Prostate gland (tissue), 2 donors: ENCODE results near the gene RSRC1.

ENCODE experiments used
- POLR2A ChIP-seq: fragments of 450-650 bp; IDR thresholded peaks from one replicate; pipeline ENCODE4 v1.6.1; 2016; ENCODE audit warnings: antibody characterized with exemption, mild to moderate bottlenecking
- POLR2AphosphoS5 ChIP-seq: sonication (generic); formaldehyde crosslinking; IDR thresholded peaks from one replicate; pipeline ENCODE4 v1.6.1; 2017; ENCODE audit warnings: antibody characterized with exemption
- TF ChIP-seq, protein P1 (sequence below), 4 experiments: fragments of 200-600 bp in 2 of 4; fragments of 450-650 bp in 2 of 4; sonication (generic) in 2 of 4; IDR thresholded peaks; 1 replicate in 3 of 4; 2 replicates in 1 of 4; pipeline ENCODE4 v1.5.1; 2016 to 2019; ENCODE audit warnings: antibody characterized with exemption in 4 of 4, mild to moderate bottlenecking in 2 of 4, moderate library complexity in 2 of 4

DNA sequence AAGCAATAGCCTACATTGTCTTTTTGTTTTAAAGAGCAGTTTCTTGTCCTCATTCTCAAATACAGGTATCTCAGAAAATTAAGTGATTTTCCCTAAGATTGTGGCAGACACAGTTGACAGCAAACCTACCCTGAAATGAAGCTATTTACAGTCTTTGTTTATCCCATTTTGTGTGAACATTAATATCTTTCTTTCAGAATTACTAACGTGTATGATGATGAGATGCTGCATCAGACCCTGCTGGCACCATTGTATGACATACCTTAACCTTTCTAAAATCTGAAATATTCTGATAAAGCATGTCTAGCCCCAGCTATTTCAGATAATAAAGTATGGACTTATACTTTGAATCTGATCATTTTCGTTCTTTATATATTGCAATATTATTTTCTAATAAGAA is 185.9 kb downstream of the RSRC1 start:
- TF ChIP-seq, protein P1, sequence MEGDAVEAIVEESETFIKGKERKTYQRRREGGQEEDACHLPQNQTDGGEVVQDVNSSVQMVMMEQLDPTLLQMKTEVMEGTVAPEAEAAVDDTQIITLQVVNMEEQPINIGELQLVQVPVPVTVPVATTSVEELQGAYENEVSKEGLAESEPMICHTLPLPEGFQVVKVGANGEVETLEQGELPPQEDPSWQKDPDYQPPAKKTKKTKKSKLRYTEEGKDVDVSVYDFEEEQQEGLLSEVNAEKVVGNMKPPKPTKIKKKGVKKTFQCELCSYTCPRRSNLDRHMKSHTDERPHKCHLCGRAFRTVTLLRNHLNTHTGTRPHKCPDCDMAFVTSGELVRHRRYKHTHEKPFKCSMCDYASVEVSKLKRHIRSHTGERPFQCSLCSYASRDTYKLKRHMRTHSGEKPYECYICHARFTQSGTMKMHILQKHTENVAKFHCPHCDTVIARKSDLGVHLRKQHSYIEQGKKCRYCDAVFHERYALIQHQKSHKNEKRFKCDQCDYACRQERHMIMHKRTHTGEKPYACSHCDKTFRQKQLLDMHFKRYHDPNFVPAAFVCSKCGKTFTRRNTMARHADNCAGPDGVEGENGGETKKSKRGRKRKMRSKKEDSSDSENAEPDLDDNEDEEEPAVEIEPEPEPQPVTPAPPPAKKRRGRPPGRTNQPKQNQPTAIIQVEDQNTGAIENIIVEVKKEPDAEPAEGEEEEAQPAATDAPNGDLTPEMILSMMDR (IDR thresholded peaks at IDR 0.05) = no peak
- TF ChIP-seq POLR2A = no peak
- no peak for TF ChIP-seq POLR2AphosphoS5
